T-helper 2 cell (primary cell): ENCODE results near the gene DNAL4.

Experiments
- DNase-seq, 5 experiments: peaks; one replicate each; pipeline versions ENCODE4 v3.0.0 to v3.0.0-alpha.2; 2012 to 2022

The DNAL4 gene

DNA sequence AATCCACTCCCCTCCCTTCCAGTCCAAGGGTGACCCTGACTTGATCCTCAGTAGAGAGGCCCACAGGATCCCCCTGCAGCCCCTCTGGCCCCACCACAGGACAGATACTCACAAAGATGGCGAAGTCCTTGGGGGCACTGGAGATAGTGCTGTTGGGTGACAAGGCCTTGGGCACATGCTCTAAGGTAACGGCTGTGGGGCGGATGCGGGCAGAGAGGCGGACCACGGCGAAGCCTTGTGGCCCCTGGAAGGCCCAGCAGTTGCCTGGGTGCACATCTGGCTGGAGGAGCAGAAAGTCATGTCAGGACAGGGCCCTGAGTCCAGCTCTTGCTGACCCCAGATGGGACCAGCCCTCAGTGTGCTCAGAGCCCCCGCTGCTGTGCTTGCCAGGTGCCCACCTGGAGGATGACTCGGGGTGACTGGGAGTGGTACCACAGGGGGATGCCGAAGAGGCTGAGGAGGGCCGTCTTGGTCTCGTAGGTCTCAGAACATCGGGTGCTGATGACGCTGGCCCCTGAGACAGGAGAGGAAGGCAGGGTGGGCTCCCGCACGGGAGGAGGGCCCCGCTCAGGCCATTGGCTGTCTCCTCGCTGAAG, 55.4 kb downstream of the DNAL4 start:
- no peak for DNase-seq

DNA sequence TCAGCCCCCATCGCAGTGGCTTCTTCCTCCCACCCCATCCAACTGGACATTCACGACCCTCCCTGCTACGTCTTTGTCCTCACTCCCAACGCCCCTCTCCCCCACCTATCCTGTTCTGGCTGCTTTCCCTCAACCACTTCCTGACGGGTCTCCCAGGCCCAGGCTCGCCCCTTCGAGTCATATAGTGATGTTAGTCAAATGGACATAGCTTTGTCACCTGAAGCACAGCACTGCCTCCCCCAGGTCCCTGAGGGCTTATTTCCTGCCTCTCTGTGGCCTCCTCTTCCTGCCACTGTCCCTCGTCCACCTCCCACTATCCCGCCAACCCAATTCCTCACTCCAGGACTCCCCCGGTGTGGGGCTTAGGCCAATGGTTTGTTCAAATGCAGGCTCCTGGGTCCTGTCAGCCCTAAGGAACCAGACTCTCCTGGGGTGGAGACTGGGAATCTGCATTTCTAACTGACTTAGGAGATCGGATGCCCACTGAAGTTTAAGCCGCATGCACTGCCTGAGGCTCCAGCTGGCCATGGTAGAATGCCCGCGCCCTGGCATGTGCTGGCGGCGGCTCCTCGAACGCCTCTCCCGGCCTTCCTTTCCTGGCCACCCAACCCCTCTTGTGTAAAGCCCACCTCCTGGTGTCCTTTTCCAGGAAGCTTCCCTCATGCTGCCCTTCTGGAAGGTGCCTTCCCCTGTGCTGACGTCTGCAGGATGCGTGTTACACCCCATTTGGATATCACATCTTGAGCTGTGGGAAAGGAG, 56.5 kb downstream of the DNAL4 start:
- DNase-seq: no peak

GRCh38 chr22:38736257-38736570, 57.7 kb downstream of the DNAL4 start:
- DNase-seq: no peak

GRCh38 chr22:38735465-38736256, 58.3 kb downstream of the DNAL4 start:
- DNase-seq: no peak

DNA sequence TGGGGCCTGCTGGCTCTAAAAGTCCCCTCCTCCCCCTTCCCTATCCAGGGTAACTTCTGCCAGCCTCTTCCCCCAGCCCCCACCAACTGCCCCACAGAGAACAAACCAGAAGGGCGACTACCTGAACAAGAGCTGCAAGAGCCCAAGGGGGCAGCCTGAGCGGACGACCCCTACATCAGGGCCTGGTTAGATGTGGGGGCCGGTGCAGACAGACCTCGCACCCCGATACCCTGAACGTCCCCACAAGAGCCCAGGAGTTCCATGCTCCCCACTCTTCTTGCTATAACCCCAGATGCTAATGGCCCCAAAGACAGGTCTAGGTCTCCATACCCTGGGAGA, 58.8 kb downstream of the DNAL4 start:
- DNase-seq: no peak

- DNase-seq: no peak
These were observed 59.4 kb downstream of the DNAL4 start for GRCh38 chr22:38734421-38735100.

- no peak for DNase-seq
These were observed 60.1 kb downstream of the DNAL4 start for GRCh38 chr22:38733724-38734381.

DNA sequence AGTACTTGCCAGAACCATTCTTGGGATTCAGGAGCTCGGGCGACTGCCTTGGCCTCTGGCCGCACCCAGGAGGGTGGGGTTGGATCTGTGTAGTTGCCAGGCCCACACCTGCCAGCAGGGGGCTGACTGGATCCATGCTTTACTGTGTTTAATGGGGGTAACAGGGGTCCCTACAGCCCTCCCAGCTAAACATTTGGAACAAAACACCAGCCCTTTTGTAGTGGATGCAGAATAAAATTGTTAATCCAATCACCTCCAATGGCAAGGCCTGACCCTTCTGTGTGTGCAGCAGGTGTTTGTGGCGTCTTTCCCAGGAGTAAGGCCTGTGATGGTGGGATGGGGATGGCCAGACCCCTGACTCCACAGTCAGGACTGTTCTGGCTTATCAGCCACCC, 60.6 kb downstream of the DNAL4 start:
- peak in 2 of 5 experiments; percentile 26 to 60 for DNase-seq

- no peak for DNase-seq
These were observed 61.6 kb downstream of the DNAL4 start for GRCh38 chr22:38732251-38732815.

DNA sequence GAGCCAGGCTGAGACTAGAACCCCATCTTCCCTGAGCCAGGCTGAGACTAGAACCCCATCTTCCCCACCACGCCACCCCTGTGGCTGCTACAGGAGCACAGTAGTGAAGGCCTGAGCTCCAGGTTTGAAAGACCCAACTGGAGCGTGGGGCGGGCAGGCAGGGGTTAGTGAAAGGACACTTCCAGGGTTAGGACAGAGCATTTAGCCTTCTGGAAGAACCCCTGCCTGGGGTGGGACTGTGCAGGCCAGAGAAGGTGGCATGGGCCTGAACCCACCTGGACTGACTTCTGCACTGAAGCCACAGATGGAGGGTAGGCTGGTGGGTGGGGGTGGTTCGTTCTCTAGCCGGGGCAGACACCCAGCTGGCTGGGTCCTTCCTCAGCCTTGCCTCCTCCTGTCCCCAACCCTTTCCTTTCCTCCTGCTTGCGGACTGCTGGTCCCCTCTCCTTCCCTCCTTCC, 62.2 kb downstream of the DNAL4 start:
- DNase-seq: no peak

- no peak for DNase-seq
These were observed 63.5 kb downstream of the DNAL4 start for GRCh38 chr22:38730411-38730871.

DNA sequence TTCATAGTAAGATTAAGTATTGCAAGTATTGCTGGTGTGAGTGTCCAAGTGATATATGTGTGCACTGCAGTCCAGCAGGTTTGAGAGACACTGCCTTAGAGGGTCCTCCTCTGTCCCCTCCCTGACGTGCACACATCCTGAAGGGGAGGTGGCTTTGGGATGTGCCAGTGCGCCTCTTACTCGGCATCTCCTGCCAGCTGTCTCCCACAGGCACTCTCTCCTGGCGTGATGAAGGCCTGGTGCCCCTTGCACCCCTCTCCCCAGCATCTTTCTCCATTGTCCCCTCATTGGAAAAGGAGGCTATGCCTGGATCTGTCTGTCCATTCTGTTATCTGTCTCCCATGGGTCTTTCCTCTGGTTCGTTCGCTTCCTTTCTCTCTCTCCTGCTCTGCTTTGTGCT, 64.0 kb downstream of the DNAL4 start:
- no peak for DNase-seq

DNA sequence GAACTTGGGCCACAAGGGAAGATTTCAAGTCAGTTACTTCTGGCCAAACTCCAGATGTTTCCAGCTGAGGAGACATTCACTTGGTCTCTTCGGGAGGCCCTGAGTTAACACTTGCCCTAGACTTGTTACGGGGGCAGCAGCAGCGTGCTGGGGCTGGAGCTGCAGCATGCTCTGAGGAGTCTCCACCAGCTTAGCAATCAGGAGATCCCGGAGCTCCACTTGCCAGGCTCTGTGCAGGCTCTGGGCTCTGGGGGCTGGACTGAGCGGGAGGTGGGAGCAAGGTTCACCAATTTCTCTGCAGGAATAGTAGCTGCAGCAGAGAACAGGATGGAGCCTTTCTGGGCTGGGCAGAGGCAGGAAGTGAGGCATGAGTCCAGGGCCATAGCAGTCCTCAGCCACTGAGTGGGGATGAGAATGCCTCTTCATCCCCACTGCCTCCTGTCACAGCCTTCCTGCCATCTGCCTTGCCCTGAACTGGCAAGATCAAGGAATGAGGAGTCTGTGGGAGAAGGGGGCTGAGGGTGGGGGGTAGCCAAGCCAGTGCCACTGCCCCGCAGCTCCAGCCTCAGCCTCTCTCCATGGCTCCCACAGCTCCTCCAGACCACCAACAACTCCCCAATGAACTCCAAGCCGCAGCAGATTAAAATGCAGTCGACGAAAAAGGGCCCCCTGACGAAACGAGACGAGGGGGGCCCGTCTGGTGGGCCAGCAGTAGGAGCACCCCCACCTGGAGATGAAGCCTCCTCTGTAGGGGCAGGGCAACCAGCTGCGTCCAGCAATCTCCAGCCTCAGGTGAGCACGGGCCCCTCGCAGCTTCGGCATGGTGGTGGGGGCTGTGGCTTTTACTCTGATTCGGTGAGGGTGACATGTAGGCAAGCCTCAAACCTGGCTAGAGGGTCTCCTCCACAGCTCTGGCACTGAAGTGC, 64.8 kb downstream of the DNAL4 start:
- DNase-seq: no peak
